CD4-positive, alpha-beta T cell (primary cell): ENCODE data around the gene TMEM132C. TPM values are rescaled to one million over a fixed set of nuclear protein-coding genes. Genes with fewer than 3 reads are reported as not detected.

Experiments
- ATAC-seq: fragments of 200-7000 bp; cut with Tn5 transposase; one replicate; pipeline ENCODE4 v1.10.0; 2022; ENCODE audit warnings: mild to moderate bottlenecking; ENCODE audit not compliant: poor library complexity
- CTCF ChIA-PET: fragments of 350-600 bp; sonication (Branson Sonifier 250); formaldehyde crosslinking; loops from one replicate; lab custom pipeline; 2021; ENCODE audit warnings: antibody characterized with exemption, inconsistent platforms; lab: Charles Lee
- POLR2A ChIA-PET: fragments of 350-600 bp; sonication (Branson Sonifier 250); formaldehyde crosslinking; loops from one replicate; lab custom pipeline; 2021; ENCODE audit warnings: antibody characterized with exemption, inconsistent platforms; lab: Charles Lee
- DNase-seq, 14 experiments: peaks; one replicate each; pipeline ENCODE4 v3.0.0-alpha.2; 2013 to 2020; ENCODE audit warnings: mixed read lengths in 2 of 14
- H3K27ac ChIP-seq, 2 donors: one replicate each; pipeline versions ENCODE4 v1.5.1 to v1.7.0; 2013; ENCODE audit warnings: low read length in 2 of 2, low read depth in 1 of 2, mild to moderate bottlenecking in 1 of 2
- H3K27me3 ChIP-seq, 2 experiments: 1 replicate in 1 of 2; 2 replicates in 1 of 2; pipeline versions ENCODE4 v1.6.1 to v1.7.0; 2013; ENCODE audit warnings: low read length in 2 of 2, control low read depth in 1 of 2, mild to moderate bottlenecking in 1 of 2, moderate library complexity in 1 of 2; ENCODE audit not compliant: insufficient read depth in 2 of 2, control insufficient read depth in 1 of 2
- H3K36me3 ChIP-seq: one replicate; pipeline ENCODE4 v1.6.1; 2013; ENCODE audit warnings: low read length, control low read depth; ENCODE audit not compliant: insufficient read depth
- H3K4me1 ChIP-seq: one replicate; pipeline ENCODE4 v1.6.1; 2013; ENCODE audit warnings: low read length, control low read depth; ENCODE audit not compliant: insufficient read depth
- H3K4me3 ChIP-seq: one replicate; pipeline ENCODE4 v1.5.1; 2013; ENCODE audit warnings: mild to moderate bottlenecking, low read length, moderate library complexity
- H3K9me3 ChIP-seq, 2 experiments: 1 replicate in 1 of 2; 2 replicates in 1 of 2; pipeline versions ENCODE4 v1.6.1 to v1.7.0; 2013; ENCODE audit warnings: low read length in 2 of 2, mild to moderate bottlenecking in 2 of 2, control low read depth in 1 of 2, moderate library complexity in 1 of 2; ENCODE audit not compliant: control insufficient read depth in 1 of 2, insufficient read depth in 1 of 2
- H3K27ac Mint-ChIP-seq: one replicate; pipeline ENCODE4 v1.8.0; 2020; ENCODE audit warnings: mixed read lengths
- H3K27me3 Mint-ChIP-seq: one replicate; pipeline ENCODE4 v1.8.0; 2021; ENCODE audit warnings: mixed read lengths
- H3K36me3 Mint-ChIP-seq: one replicate; pipeline ENCODE4 v1.8.0; 2021; ENCODE audit warnings: low read depth, mixed read lengths
- H3K4me1 Mint-ChIP-seq: one replicate; pipeline ENCODE4 v1.8.0; 2021; ENCODE audit warnings: low read depth, mixed read lengths
- H3K4me3 Mint-ChIP-seq: one replicate; pipeline ENCODE4 v1.8.0; 2020; ENCODE audit warnings: mild to moderate bottlenecking, mixed read lengths
- H3K9me3 Mint-ChIP-seq: one replicate; pipeline ENCODE4 v1.8.0; 2020; ENCODE audit warnings: mixed read lengths
- CTCF ChIP-seq: fragments of 200-600 bp; IDR thresholded peaks from one replicate; pipeline ENCODE4 v1.8.0; 2022; ENCODE audit warnings: antibody characterized with exemption, mild to moderate bottlenecking
- intact Hi-C, 2 experiments: fragments of 100-400 bp; cut with DNase I in 1 of 2; cut with micrococcal nuclease in 1 of 2; formaldehyde crosslinking; loops; one replicate each; pipeline versions ENCODE4 v1.15.1 to v1.9.0; 2023 to 2025; cut with DNase I, micrococcal nuclease
- total RNA-seq, 174 experiments: library from RNA in 2 of 174; stranded (reverse) in 2 of 174; gene quantifications; one replicate each; pipeline ENCODE4 v1.2.3 and lab custom pipeline; 2021 to 2026

The TMEM132C gene
- total RNA-seq, 2 experiments from 2014 or later: not detected

GRCh38 chr12:128727461-128727860, 460.5 kb downstream of the TMEM132C start:
- H3K27ac ChIP-seq: no peak overlapping the region
- POLR2A ChIA-PET: no interaction called here
- no peaks in the 10 kb centered on the region for H3K4me1 Mint-ChIP-seq

GRCh38 chr12:128727999-128728398, 461.0 kb downstream of the TMEM132C start:
- Mint-ChIP-seq H3K27me3 (peaks cover 12% of the 10 kb centered on the region), H3K27ac (no peak overlapping the region), H3K36me3 (no peaks in the 10 kb centered on the region), H3K4me3 (no peak overlapping the region), H3K4me1 (no peaks in the 10 kb centered on the region), H3K9me3 (no peaks in the 10 kb centered on the region)
- Histone ChIP-seq H3K36me3 (no peaks in the 10 kb centered on the region), H3K27ac (no peak overlapping the region), H3K27me3 (no peaks in the 10 kb centered on the region), H3K4me1 (no peaks in the 10 kb centered on the region), H3K4me3 (no peak overlapping the region), H3K9me3 (peaks cover 0 to 2% of the 10 kb centered on the region in 2 experiments)
- ATAC-seq (no peak), DNase-seq (no peak)
- intact Hi-C loops: no loop called here
- no peak for TF ChIP-seq CTCF
- ChIA-PET CTCF (interaction anchor here (0.6 kb wide), 1 partner anchor 41 kb away, joined by 4 read pairs; no protein-coding TSS in a partner anchor), POLR2A (no interaction called here)

More at GRCh38 chr12:128727461-128727860, 460.5 kb downstream of the TMEM132C start:
- intact Hi-C loops: no loop called here
- no peak overlapping the region for H3K27ac Mint-ChIP-seq
- peaks cover 0 to 2% of the 10 kb centered on the region in 2 experiments for H3K9me3 ChIP-seq
- CTCF ChIA-PET: no interaction called here
- H3K4me1 ChIP-seq: no peaks in the 10 kb centered on the region
- H3K27me3 Mint-ChIP-seq: peaks cover 12% of the 10 kb centered on the region
- ATAC-seq: no peak
- no peaks in the 10 kb centered on the region for H3K9me3 Mint-ChIP-seq
- no peak for DNase-seq
- H3K27me3 ChIP-seq: no peaks in the 10 kb centered on the region
- H3K4me3 Mint-ChIP-seq: no peak overlapping the region
- no peak for TF ChIP-seq CTCF
- no peaks in the 10 kb centered on the region for H3K36me3 ChIP-seq
- H3K36me3 Mint-ChIP-seq: no peaks in the 10 kb centered on the region
- H3K4me3 ChIP-seq: no peak overlapping the region

- no peaks in the 10 kb centered on the region for H3K9me3 Mint-ChIP-seq
- Histone ChIP-seq H3K4me1 (no peaks in the 10 kb centered on the region), H3K27ac (no peak overlapping the region), H3K27me3 (no peaks in the 10 kb centered on the region), H3K9me3 (peaks cover 0 to 2% of the 10 kb centered on the region in 2 experiments), H3K4me3 (no peak overlapping the region), H3K36me3 (no peaks in the 10 kb centered on the region)
- H3K4me1 Mint-ChIP-seq: no peaks in the 10 kb centered on the region
- no peak overlapping the region for H3K4me3 Mint-ChIP-seq
- DNase-seq (no peak), ATAC-seq (no peak)
- CTCF ChIA-PET: interaction anchor here (0.6 kb wide), 1 partner anchor 543 kb away, joined by 3 read pairs; no protein-coding TSS in a partner anchor
- intact Hi-C loops: no loop called here
- H3K36me3 Mint-ChIP-seq: no peaks in the 10 kb centered on the region
- POLR2A ChIA-PET: no interaction called here
- TF ChIP-seq CTCF: no peak
- no peak overlapping the region for H3K27ac Mint-ChIP-seq
- peaks cover 12% of the 10 kb centered on the region for H3K27me3 Mint-ChIP-seq
These were observed 462.7 kb downstream of the TMEM132C start for GRCh38 chr12:128729628-128730121.
